CD4-positive, alpha-beta T cell treated with Interleukin-6 at 100 ng/mL for 8 hours (primary cell): ENCODE data around the gene IL17C.
A peak's percentile ranks its signal among the peaks of the same experiment; 100 is the strongest.

Source experiments
- DNase-seq: peaks from one replicate; pipeline ENCODE4 v3.0.0-alpha.2; 2020; ENCODE audit warnings: mixed read lengths, low spot score

The IL17C gene

DNA sequence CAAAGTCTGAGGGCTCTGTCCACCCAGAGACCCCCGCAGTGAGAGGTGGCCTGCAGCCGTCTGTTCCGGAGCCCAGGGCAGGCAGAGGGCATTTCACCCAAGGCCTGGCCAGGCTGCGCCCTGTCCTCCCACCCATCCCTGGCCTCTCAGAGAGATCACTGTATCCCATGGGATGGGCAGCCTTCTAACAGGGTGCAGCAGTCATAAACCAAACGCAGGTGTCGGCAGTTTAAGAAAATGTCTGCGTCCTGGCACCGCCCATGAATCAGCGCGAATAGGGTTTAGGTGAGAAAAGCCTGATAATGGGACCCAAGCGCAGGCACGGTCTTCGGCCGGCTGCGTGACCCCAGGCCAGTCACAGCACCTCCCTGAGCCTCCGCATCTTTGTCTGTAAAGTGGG is 7.1 kb downstream of the IL17C start:
- DNase-seq = no peak

DNA sequence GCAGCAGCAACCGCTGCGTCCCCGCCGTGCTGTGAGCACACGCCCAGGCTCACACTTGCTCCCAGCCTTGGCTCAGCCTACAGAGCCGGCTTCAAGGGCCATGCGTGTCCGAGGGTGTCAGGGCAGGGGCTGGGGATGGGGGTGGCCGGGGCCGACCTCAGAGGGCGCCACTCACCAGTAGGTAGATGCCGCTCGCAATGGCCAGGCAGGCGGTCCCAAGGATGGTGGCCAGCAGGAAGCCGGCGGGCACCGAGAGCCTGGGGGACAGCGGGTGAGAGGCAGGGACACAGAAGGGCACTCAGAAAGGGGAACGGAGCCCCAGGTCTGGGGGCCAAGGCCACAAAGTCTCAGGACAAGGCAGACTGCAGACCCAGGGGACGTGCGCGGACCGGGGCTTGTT is 7.6 kb downstream of the IL17C start:
- no peak for DNase-seq

DNA sequence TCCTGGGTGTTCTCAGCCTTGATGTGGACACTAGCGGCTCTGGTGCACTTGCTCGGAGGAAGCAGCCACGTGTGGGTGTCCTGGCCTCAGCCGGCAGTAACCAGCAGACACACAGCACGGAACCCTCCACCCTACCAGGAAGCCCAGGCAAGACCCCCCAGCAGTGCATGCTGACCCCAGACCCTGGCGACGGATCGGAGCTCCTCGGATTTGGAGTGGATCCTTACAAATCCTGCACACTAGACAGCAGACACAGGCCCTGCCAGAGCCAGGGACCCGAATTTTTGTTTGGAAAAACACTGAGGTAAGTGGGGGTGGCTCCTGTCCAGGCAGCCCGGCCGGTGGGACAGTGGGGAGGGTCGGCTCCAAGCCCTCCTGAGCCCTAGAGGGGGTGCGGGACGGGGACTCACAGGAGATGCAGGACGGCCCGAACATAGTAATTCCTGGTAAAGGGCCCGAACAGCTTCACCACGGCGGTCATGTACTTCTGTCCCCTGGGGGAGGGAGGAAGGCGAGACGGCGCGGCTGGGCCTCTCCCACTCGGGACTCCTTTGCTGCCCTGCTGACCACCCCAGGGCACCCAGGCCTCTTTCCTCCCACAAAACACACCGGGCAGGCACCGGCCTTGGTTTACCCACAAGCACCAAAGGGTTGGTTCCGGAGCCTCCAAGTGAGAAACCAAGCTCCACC is 8.1 kb downstream of the IL17C start:
- DNase-seq = no peak

DNA sequence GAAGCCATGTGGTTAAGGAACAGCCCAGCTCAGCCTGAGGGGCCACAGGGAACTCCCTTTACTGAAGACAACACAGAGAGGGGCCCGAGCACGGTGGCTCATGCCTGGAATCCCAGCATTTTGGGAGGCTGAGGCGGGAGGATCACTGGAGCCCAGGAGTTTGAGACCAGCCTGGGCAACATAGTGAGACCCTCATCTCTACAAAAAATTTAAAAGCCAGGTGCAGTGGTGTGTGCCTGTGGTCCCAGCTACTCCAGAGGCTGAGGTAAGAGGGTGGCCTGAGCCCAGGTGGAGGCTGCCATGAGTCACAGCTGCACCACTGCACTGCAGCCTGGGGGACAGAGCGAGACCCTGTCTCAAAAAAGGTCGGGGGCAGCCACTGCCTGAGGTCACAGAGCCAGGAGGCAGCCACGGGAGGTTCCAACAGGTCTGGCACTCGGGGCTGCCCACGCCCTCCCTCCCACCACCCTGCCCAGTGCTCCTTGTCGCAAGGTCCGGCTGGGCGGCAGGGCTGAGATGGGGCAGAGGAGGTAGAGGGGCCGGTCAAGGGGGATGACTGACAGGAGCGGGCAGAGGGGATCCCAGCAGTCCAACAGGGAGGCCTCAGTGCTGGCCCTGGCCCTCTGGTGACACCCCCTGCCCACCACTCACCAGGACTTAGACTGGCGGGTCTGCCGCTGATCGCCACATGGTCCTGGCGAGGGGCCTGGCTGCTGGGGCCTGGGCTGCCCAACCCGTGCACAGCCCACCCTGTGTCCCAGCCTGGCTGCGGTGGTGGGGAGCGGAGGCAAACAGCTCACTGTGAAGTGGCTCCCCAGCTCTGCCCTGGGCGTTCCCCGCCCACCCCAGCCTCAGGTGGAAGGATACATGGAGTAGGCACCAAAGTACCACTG is 9.1 kb downstream of the IL17C start:
- no peak for DNase-seq

DNA sequence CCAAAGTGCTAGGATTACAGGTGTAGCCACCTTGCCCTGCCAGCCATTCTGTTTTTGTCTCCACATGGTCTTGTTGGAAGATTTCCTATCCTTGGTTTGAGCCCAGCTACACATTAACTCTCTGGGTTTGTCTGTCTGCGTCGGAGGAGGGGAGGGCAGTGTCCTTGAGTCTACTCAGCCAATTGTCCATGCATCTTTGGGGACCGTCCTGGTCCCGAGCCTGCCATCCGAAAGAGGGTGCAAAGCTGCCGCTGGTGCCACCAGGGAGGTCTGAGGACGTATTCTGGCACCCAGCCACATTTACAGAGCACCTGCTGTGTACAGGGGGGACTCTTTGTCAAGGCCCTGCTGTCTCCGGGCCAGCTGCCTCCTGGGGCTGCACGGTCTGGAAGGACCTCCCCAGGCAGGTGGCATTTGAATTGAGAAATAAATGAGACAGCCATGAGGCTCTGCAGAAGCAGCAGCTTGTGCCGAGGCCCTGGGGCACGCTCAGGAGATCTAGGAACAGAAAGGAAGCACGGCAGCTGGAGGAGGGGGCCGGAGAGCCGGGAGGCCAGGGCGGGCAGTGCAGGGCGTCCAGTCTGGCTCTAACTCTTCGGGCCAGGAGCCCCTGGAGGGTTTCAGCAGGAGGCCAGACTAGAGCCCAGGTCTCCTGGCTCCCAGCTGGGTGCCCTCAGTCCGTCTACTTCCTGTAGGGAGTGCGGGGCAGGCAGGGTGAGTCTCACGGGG is 11.0 kb downstream of the IL17C start:
- no peak for DNase-seq

DNA sequence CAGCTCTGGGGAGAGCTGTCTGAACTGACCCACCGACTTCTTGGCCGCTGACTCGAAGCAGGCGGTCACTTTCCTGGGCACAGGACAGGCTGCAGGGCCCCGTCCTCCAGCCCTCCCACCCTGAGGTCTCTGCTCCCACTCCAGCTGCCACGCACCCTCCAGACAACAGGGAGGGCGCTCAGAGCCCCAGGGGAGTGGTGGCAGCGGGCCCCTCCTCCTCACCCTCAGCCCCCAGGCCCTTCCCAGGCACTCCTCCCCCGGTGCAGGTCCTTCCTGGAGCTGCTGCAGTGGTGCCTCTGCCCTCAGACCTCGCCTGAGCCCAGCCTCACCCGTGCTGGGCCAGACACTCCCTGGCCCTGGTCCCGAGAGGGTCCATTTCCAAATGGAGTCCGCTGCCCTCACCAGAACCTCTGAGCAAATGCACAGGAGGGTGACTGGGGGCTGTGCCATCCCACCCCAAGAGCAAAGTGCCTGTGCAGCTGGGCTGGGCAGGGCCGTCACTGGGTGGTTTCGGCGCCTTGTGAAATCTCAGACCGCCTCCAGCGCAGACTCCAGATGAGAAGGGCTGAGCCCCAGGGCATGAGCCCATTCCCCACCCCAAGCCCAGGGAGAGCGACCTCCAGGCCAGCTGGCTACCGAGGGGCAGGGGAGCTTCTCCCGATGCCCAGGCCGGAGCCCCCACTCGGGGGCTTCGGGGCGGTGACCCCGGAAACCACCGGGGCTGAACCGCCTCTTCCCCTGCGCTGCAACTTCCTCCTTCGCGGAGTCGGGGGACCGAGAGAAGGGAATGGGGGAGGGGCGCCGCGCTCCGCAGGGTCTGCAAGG is 11.8 kb downstream of the IL17C start:
- DNase-seq = peak; percentile 31

DNA sequence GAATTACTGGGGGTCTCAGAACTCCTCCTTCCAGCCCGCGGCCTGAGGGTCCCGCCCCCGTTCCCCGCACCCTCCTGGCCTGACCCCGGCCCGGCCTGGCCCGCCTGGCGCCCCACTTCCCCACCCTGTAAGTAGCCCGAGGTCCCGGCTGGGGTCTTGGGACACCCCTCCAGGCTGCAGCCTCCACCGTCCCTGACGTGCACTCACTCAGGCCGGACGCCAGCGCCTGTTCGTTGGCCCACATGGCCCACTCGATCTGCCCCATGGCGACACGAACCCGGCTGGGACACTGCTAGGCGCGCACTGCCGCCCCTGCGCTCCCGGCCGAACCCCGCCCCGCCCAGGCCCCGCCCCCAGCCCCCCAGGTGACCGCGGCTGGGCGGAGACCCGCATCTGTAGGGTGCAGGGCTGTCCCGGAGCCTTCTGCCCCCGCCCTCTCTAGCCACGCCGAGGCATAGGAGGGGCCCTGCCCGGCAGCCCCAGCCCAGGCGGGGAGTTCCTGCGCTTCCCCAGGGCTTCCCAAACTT is 12.4 kb downstream of the IL17C start, which contains the start of gene CYBA:
Gene CYBA (minus strand): TSS at position 305 of the 527 bp plus-strand sequence. CDS start 40 bp downstream, at position 265.
- DNase-seq = peak; percentile 83

DNA sequence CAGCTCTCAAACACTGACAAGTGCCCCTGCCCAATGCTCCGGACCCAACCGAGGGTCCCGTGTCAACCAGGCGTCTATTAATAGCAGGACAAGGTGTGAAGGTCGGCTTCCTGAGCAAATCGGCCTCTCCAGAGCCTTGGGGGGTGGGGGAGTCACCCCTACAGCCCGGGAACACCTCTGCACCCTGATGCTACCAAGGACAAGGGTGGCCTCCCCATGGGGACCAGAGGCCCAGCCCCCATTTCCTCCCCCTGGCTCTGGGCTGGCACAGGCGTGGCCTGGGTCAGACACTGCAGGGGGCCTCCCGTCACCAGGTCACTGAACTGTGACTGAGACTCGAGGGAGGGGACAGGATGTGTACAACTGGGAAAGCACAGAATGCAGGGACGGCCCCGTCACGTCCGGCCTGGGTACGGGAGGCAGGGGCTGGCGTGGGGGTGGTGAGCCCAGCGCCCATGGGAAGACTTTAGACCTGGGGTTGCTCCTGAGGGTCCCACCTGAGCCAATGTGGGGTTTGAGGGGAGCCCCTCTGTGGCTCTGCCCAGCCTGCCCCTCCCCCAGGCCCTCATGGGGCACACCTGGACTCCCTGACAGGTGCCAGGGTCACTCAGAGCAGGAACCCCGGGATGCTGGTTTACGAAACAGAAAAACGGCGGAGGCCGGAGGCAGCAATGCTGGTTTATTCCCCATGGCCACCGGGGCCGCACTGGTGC is 13.1 kb downstream of the IL17C start:
- DNase-seq = peak; percentile 81

DNA sequence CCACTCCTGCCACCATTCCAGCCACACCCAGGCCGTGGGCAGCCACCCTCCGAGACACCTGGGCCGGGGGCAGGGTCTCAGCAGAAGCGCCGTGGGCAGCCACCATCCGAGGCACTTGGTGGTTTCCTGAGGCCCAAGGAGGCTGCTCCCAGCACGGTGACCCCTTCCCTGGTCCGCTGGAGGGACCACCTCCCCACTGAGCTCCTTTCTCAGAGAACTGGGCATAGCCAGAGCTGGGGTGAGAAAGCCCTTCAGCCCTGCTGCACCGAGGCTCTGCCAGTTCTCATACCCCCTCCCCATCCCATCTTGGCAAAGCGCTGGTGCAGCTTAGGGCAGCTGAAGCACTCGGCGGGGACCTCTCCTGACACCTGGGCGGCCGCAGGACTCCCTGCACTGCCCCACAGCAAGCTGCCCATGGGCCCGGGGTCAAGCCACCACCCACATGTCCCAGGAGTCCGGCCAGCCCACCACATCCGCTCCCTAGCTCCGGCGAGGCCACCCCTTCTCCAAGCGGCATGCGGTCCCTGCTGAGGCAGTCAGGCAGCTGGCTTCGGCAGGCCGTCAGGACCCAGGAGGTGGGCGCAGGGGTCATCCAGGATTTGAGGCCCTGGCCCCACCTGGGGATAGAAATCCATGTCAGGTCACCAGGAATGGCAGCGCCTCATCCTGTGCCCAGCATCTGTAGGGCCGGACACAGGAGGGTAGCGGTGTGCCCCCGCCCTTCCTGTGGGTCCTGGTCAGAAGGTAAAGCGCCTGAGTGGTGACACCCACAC is 13.8 kb downstream of the IL17C start:
- DNase-seq = no peak

DNA sequence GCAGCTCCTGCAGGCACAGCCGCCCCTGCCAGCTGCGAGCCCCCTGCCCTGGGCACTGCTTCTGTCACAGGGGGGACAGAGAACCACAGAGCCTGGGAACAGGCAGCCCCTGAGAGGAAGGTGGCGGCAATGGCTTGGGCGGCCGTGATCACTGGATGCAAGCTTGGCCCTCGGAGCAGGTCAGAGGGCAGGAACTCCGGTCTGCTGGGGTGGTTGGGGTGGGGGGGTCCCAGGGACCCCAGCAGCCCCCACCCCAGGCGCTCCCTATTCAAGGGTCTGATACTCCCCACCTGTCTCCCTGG is 14.3 kb downstream of the IL17C start:
- no peak for DNase-seq

DNA sequence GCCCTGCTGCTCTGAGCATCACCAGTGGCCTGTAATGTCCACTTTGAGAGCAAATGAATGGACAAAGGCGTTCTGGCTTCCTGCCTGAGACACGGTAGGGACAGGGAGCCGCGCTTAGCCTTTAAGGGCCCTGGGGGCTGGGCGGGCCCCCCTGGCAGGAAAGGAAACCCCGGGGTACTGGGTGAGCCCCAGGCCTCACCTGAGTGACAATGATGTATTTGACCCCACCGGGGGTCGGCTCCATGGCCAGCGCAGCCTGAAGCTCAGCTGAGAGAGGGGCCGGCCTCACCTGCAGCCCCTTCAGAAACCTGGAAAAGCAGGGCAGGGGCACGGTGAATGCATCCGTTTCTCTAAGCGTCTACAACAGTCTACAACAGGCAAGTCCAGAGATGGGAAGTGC is 14.7 kb downstream of the IL17C start:
- no peak for DNase-seq

DNA sequence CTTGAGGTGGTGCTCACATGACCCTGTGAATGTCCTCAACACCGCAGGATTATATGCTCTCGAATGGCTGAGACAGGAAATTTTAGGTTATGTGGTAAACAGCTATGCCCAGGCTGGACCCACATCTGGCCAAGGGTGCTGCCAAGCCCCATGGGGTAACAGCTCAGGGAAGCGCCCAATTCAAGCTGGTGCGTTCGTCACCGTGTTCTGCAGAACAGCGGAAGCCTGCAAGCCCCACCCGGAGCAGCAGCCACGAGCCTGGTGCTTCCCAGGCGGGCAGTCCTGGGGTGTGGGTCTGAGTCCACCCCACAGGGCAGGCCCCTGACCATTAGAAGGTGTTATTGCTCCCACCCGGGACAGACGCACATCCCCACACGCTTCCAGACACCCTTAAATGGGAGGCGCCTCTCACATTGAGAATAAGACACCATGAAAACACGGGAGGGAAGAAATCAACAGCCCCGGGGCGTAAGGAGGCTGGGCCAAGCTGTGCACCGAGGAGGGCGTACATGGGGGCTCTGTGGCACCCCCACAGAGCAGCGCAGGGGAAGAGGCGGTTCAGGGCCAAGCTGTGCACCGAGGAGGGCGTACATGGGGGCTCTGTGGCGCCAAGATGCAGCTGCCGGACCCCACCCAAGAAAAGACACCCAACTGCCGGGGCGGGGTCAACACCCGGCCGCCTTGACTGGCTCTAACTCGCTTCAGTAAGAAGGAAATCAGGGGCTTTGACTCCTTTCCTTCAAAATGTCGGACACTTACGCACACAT is 15.4 kb downstream of the IL17C start:
- DNase-seq = no peak

DNA sequence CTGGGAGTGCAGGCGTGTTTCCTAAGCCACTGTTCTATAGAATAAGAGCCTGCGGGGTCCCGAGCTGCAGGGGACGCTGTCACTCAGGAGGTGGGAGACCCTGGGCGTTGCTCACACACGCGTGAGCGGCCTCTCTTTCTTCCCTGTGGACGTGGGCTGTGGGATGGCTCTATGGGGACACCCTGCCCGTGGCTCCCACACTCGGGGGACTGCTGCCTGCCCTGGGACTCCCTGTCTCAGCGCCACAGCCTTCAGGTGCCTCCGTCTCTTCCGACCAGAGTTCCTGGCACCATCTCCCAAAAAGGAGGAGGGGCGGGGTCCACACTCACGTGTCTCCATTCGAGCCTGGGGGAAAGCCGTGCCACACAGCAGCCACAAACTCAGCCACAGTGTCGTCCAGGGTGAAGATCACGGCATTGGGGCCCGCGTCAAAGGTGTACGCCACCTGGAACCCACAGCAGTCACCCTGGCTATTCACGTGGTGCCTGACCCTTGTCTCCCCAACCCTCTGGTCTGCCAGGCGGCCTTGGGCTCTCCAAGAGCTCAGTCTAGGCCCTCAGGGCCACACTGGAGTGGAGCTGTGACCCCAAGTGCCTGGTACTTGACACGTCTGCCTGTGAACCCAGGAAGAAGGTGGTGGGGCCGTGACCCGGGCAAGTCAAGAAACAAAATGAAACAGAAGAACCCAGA is 16.1 kb downstream of the IL17C start:
- no peak for DNase-seq

DNA sequence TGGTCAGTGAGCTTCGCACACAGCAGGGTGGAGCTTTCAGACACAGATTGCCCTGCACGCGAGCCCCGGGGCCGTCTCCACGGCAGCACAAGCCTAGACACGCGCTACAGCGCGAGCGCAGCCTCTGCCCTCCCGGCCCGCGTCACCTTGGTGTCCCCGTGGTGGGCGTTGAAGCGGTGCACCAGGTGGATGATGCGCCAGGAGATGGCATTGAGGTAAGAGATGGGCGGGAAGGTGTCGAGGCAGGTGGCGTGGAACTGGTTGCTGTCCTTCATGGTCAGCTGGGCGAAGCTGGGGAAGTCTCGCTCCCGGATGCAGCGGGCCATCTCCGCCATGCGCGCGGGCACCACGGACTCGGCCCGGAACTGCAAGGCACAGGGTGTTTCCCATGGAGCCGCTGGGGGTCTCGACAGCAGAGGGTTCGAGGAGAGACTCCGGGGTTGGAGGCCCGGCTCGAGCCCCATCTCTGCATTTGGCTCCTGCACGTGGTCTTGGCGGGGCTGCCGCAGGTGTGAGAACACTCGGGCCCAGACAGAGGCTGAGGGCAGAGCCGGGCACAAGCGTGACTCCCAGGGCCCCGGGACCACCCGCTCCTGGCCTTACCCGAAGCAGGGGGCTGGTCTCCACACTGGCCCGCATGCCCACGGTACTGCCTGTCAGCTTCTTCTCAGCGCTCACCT is 16.8 kb downstream of the IL17C start:
- DNase-seq = no peak

DNA sequence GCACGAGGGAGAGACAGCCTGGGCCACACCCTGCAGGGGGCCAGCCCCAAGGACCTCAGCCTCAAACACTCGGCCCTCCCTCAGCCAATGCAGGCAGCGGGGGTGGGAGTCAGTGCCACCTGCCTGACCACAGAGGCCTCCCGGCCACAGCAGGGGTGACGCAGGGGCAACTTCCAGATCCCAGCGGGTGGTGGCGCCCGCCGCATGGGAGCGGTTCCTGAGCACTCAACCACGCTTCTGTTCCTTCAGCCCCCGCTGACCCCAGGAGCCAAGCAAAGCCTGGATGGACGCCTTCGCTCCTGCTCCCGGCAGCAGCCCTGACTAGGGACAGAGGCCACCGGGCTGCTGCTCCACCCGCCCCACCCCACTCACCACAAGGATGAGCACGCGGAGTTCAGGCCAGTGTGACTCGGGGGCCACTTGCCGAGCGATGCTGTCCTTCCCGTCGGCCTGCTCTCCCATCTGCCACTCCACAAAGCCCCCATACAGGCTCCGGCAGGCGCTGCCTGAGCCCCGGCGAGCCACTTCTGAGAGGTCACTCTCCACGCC is 17.4 kb downstream of the IL17C start:
- DNase-seq = no peak

DNA sequence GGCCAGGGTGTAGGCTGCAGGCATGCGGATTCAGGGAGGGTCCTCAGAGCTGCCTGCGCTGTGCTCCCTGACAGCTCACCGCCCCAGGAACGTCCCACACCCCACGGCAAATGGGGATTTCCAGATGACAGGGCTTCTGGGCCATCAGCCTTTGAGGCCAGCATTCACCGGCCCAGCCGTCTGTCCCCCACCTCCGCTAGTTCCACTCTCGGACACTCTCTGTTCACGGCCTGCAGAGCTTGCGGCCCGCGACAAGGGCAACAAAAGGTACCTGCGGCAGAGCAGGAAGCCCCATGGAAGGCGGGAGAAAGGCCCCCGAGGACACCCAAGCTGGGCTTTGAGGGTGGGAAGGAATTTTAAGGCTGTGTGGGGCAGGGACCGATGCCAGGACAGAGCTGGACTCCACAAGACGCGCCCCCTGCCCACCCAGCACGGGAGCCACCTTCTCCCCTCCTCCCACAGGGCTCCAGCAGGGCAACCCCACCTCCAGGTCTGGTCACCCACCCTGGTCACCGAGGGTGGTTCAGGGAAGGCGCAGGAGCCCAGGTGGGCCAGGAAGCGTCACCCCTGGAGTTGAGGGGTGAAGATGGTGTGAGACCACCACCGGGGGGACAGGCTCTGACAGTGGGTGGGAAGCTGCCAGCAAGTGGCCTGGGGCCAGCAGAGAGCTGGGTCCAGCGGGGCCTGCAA is 18.1 kb downstream of the IL17C start:
- no peak for DNase-seq

DNA sequence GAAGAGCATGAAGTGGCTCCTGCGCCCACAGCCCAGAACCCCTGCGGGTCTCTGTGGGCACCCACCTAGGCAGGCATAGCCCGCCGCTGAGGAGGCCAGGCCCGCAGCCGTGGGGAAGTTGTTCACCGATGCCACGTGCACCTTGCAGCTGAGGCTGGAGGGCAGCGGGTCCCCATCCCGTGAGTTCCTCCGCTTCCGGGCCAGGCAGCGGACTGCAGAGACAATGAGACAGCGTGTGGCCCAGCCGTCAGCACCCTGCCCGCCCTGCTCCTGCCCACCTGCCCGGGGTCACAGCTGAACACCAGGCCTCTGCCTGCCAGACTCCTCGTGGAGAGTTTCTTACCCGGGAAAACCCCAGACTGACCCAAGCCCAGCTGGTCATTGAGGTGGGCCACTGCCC is 19.0 kb downstream of the IL17C start:
- no peak for DNase-seq
